ENCODE data around the gene PRKCE.

Gene PRKCE

GRCh38 chr2:46197672-46198071 lies 546.2 kb downstream of the PRKCE start:
- no peak for DNase-seq (ENCODE audit: low read depth in 2 of 2)
- no peak overlapping the region for H3K4me3 ChIP-seq (replicated peaks in 1 of 2; ENCODE audit: low read depth in 2 of 2, low read length in 2 of 2)
- no peak for TF ChIP-seq CTCF (IDR thresholded peaks at IDR 0.05; ENCODE audit: low read depth, low read length)

- no peak overlapping the region for H3K4me3 ChIP-seq (replicated peaks in 1 of 2; ENCODE audit: low read depth in 2 of 2, low read length in 2 of 2)
- no peak for TF ChIP-seq CTCF (IDR thresholded peaks at IDR 0.05; ENCODE audit: low read depth, low read length)
- no peak for DNase-seq (ENCODE audit: low read depth in 2 of 2)
Measured at GRCh38 chr2:46198164-46198883, 546.8 kb downstream of the PRKCE start.

GRCh38 chr2:46198966-46199365 lies 547.5 kb downstream of the PRKCE start:
- peak in 1 of 2 donors; percentile 66 for DNase-seq (ENCODE audit: low read depth in 2 of 2)
- TF ChIP-seq CTCF (IDR thresholded peaks at IDR 0.05; ENCODE audit: low read depth, low read length): no peak
- no peak overlapping the region for H3K4me3 ChIP-seq (replicated peaks in 1 of 2; ENCODE audit: low read depth in 2 of 2, low read length in 2 of 2)

- DNase-seq (ENCODE audit: low read depth in 2 of 2): peak; percentile 53 to 54
- no peak overlapping the region for H3K4me3 ChIP-seq (replicated peaks in 1 of 2; ENCODE audit: low read depth in 2 of 2, low read length in 2 of 2)
- no peak for TF ChIP-seq CTCF (IDR thresholded peaks at IDR 0.05; ENCODE audit: low read depth, low read length)
Measured at GRCh38 chr2:46200100-46200690, 548.7 kb downstream of the PRKCE start.

GRCh38 chr2:46200861-46201605 lies 549.6 kb downstream of the PRKCE start:
- no peak overlapping the region for H3K4me3 ChIP-seq (replicated peaks in 1 of 2; ENCODE audit: low read depth in 2 of 2, low read length in 2 of 2)
- TF ChIP-seq CTCF (IDR thresholded peaks at IDR 0.05; ENCODE audit: low read depth, low read length): no peak
- DNase-seq (ENCODE audit: low read depth in 2 of 2): no peak

- TF ChIP-seq CTCF (IDR thresholded peaks at IDR 0.05; ENCODE audit: low read depth, low read length): no peak
- DNase-seq (ENCODE audit: low read depth in 2 of 2): no peak
- no peak overlapping the region for H3K4me3 ChIP-seq (replicated peaks in 1 of 2; ENCODE audit: low read depth in 2 of 2, low read length in 2 of 2)
Measured at GRCh38 chr2:46202453-46202852, 551.0 kb downstream of the PRKCE start.
